Pulmonary artery endothelial cell (primary cell): ENCODE measurements around the gene ZBTB25. TPM values are rescaled to one million over a fixed set of nuclear protein-coding genes. Genes with fewer than 3 reads are reported as not detected.
"Not testable (repeated sequence)": the region's sequence is repeated elsewhere in the genome, so short reads cannot be mapped to it uniquely, and the experiment has no call there.

Source experiments
- DNase-seq: peaks from one replicate; pipeline ENCODE4 v3.0.0-alpha.2; 2011; ENCODE audit warnings: low read depth, low spot score
- total RNA-seq: library from RNA; depleted of rRNA; stranded (reverse); fragments of >200 nt; gene quantifications from 2 replicates; pipeline ENCODE4 v1.2.3, GENCODE V29; 2014

ZBTB25 gene
- 3.7 and 4.3 TPM in 2 replicates for total RNA-seq

- DNase-seq, result peak; percentile 82
Measured at GRCh38 chr14:64503434-64504309, at the start of gene ZBTB25. TSS of gene ZBTB25 (minus strand) at chr14:64503838. CDS start at chr14:64490533, 13,305 bp downstream.

- DNase-seq, result no peak
Measured at GRCh38 chr14:64550621-64551333, 47.1 kb upstream of the ZBTB25 start.

- no peak for DNase-seq
Measured at GRCh38 chr14:64549791-64550620, 46.4 kb upstream of the ZBTB25 start, which contains the start of gene PPP1R36. TSS of gene PPP1R36 (plus strand) at chr14:64549961. CDS start at chr14:64549998, 37 bp downstream.

GRCh38 chr14:64549016-64549415, 45.4 kb upstream of the ZBTB25 start:
- DNase-seq, result no peak

- DNase-seq, result no peak
Measured at GRCh38 chr14:64544607-64545312, 41.1 kb upstream of the ZBTB25 start.

GRCh38 chr14:64542836-64543201, 39.2 kb upstream of the ZBTB25 start:
- no peak for DNase-seq

GRCh38 chr14:64541972-64542835, 38.6 kb upstream of the ZBTB25 start:
- no peak for DNase-seq

- DNase-seq, result no peak
Measured at GRCh38 chr14:64541261-64541971, 37.8 kb upstream of the ZBTB25 start.

- peak; percentile 96 for DNase-seq
Measured at GRCh38 chr14:64540208-64541202, 36.9 kb upstream of the ZBTB25 start, which contains the start of gene HSPA2. TSS of gene HSPA2 (plus strand) at chr14:64540741. CDS start at chr14:64540850, 109 bp downstream.

GRCh38 chr14:64536488-64537245, 33.0 kb upstream of the ZBTB25 start:
- no peak for DNase-seq

GRCh38 chr14:64531567-64531966, 27.9 kb upstream of the ZBTB25 start:
- no peak for DNase-seq

GRCh38 chr14:64525354-64525753, 21.7 kb upstream of the ZBTB25 start:
- no peak for DNase-seq

- DNase-seq, result no peak
Measured at GRCh38 chr14:64522591-64523355, 19.1 kb upstream of the ZBTB25 start.

- DNase-seq, result no peak
Measured at GRCh38 chr14:64520699-64521098, 17.1 kb upstream of the ZBTB25 start.

- no peak for DNase-seq
Measured at GRCh38 chr14:64518229-64518628, 14.6 kb upstream of the ZBTB25 start.

GRCh38 chr14:64517667-64518066, 14.0 kb upstream of the ZBTB25 start:
- not testable (repeated sequence) for DNase-seq
